H9 (cell line): ENCODE measurements around the gene PRELID1. TPM values are rescaled to one million over a fixed set of nuclear protein-coding genes. Genes with fewer than 3 reads are reported as not detected.

Experiments
- DNase-seq: peaks from one replicate; pipeline ENCODE4 v3.0.0-alpha.2; 2017
- H2AFZ ChIP-seq: one replicate; pipeline ENCODE4 v1.6.1; 2013; ENCODE audit warnings: mild to moderate bottlenecking, low read length, control low read depth, moderate library complexity
- H2AK5ac ChIP-seq: 2 replicates; pipeline ENCODE4 v1.6.1; 2013; ENCODE audit warnings: low read length, control low read depth, mixed read lengths; ENCODE audit not compliant: insufficient read length
- H2BK120ac ChIP-seq: one replicate; pipeline ENCODE4 v1.6.1; 2013; ENCODE audit warnings: low read depth, mild to moderate bottlenecking, low read length, control low read depth, inconsistent platforms; ENCODE audit not compliant: poor library complexity, severe bottlenecking
- H2BK12ac ChIP-seq: 2 replicates; pipeline ENCODE4 v1.6.1; 2013; ENCODE audit warnings: low read length, control low read depth, mixed read lengths, low read depth; ENCODE audit not compliant: insufficient read length
- H2BK15ac ChIP-seq: 2 replicates; pipeline ENCODE4 v1.6.1; 2013; ENCODE audit warnings: low read depth, low read length, control low read depth
- H2BK20ac ChIP-seq: one replicate; pipeline ENCODE4 v1.6.1; 2013; ENCODE audit warnings: low read depth, mild to moderate bottlenecking, low read length, control low read depth, inconsistent platforms; ENCODE audit not compliant: poor library complexity, severe bottlenecking
- H2BK5ac ChIP-seq: 2 replicates; pipeline ENCODE4 v1.6.1; 2013; ENCODE audit warnings: low read length, control low read depth, mixed read lengths; ENCODE audit not compliant: insufficient read length
- H3K14ac ChIP-seq: 2 replicates; pipeline ENCODE4 v1.6.1; 2013; ENCODE audit warnings: low read length, control low read depth; ENCODE audit not compliant: insufficient read depth
- H3K18ac ChIP-seq: 2 replicates; pipeline ENCODE4 v1.6.1; 2013; ENCODE audit warnings: low read depth, mild to moderate bottlenecking, mixed read lengths, low read length, control low read depth; ENCODE audit not compliant: insufficient read length
- H3K23ac ChIP-seq: 2 replicates; pipeline ENCODE4 v1.6.1; 2013; ENCODE audit warnings: low read length, control low read depth, mixed read lengths, low read depth; ENCODE audit not compliant: insufficient read length
- H3K23me2 ChIP-seq: 2 replicates; pipeline ENCODE4 v1.6.1; 2013; ENCODE audit warnings: low read depth, mild to moderate bottlenecking, mixed read lengths, low read length, control low read depth; ENCODE audit not compliant: insufficient read length, poor library complexity, severe bottlenecking
- H3K27ac ChIP-seq: 2 replicates; pipeline ENCODE4 v1.5.1; 2013; ENCODE audit warnings: low read length, control low read depth, mixed read lengths, low read depth; ENCODE audit not compliant: insufficient read length
- H3K27me3 ChIP-seq: 2 replicates; pipeline ENCODE4 v1.6.1; 2013; ENCODE audit warnings: low read length, control low read depth, inconsistent platforms; ENCODE audit not compliant: insufficient read depth
- H3K4ac ChIP-seq: 2 replicates; pipeline ENCODE4 v1.6.1; 2013; ENCODE audit warnings: low read depth, mild to moderate bottlenecking, control low read depth, inconsistent platforms, low read length, moderate library complexity
- H3K4me1 ChIP-seq: 2 replicates; pipeline ENCODE4 v1.6.1; 2013; ENCODE audit warnings: low read length, control low read depth, inconsistent platforms; ENCODE audit not compliant: insufficient read depth
- H3K4me2 ChIP-seq: 2 replicates; pipeline ENCODE4 v1.6.1; 2013; ENCODE audit warnings: low read length, control low read depth, mixed read lengths; ENCODE audit not compliant: insufficient read length, insufficient read depth
- H3K56ac ChIP-seq: 2 replicates; pipeline ENCODE4 v1.6.1; 2013; ENCODE audit warnings: low read depth, mild to moderate bottlenecking, mixed read lengths, low read length, control low read depth; ENCODE audit not compliant: insufficient read length
- H3K79me1 ChIP-seq: 2 replicates; pipeline ENCODE4 v1.6.1; 2013; ENCODE audit warnings: low read depth, mild to moderate bottlenecking, moderate library complexity, low read length, control low read depth, inconsistent platforms; ENCODE audit not compliant: insufficient read depth, poor library complexity, severe bottlenecking
- H3K79me2 ChIP-seq: 2 replicates; pipeline ENCODE4 v1.6.1; 2013; ENCODE audit warnings: low read length, control low read depth, inconsistent platforms; ENCODE audit not compliant: insufficient read depth
- H3K9ac ChIP-seq: 2 replicates; pipeline ENCODE4 v1.6.1; 2013; ENCODE audit warnings: low read length, control low read depth, mixed read lengths; ENCODE audit not compliant: insufficient read length; ENCODE audit errors: extremely low read depth
- H3K9me3 ChIP-seq: one replicate; pipeline ENCODE4 v1.6.1; 2013; ENCODE audit warnings: low read depth, low read length, inconsistent platforms; ENCODE audit not compliant: control insufficient read depth
- H3T11ph ChIP-seq: one replicate; pipeline ENCODE4 v1.6.1; 2013; ENCODE audit warnings: mild to moderate bottlenecking, low read length, control low read depth, inconsistent platforms
- H4K20me1 ChIP-seq: one replicate; pipeline ENCODE4 v1.6.1; 2013; ENCODE audit not compliant: control insufficient read depth, insufficient read length, insufficient read depth
- H4K5ac ChIP-seq: 2 replicates; pipeline ENCODE4 v1.6.1; 2013; ENCODE audit warnings: low read depth, mild to moderate bottlenecking, mixed read lengths, low read length, control low read depth; ENCODE audit not compliant: insufficient read length
- H4K8ac ChIP-seq: replicated peaks from 2 replicates; pipeline ENCODE4 v1.6.1; 2013; ENCODE audit warnings: low read length, control low read depth, mixed read lengths, low read depth; ENCODE audit not compliant: insufficient read length
- H4K91ac ChIP-seq: 2 replicates; pipeline ENCODE4 v1.6.1; 2013; ENCODE audit warnings: low read depth, mild to moderate bottlenecking, moderate library complexity, mixed read lengths, low read length, control low read depth; ENCODE audit not compliant: insufficient read length
- H3K27ac Mint-ChIP-seq, 3 experiments: 2 replicates in 2 of 3; 3 replicates in 1 of 3; pipeline ENCODE4 v1.8.0; 2020 to 2021; ENCODE audit warnings: mixed read lengths in 3 of 3, mild to moderate bottlenecking in 1 of 3, moderate library complexity in 1 of 3
- H3K27me3 Mint-ChIP-seq: 2 replicates; pipeline ENCODE4 v1.8.0; 2021; ENCODE audit warnings: low read depth, mild to moderate bottlenecking, moderate library complexity, mixed read lengths
- H3K36me3 Mint-ChIP-seq, 3 experiments: 2 replicates in 2 of 3; 3 replicates in 1 of 3; pipeline ENCODE4 v1.8.0; 2020 to 2021; ENCODE audit warnings: low read depth in 3 of 3, mixed read lengths in 3 of 3; ENCODE audit not compliant: insufficient read depth in 1 of 3
- H3K4me1 Mint-ChIP-seq, 2 experiments: 2 replicates each; pipeline ENCODE4 v1.8.0; 2020; ENCODE audit warnings: mixed read lengths in 2 of 2
- H3K4me3 Mint-ChIP-seq, 2 experiments: 2 replicates in 1 of 2; 3 replicates in 1 of 2; pipeline ENCODE4 v1.8.0; 2020 to 2021; ENCODE audit warnings: mild to moderate bottlenecking in 2 of 2, mixed read lengths in 2 of 2, moderate library complexity in 1 of 2
- H3K9me3 Mint-ChIP-seq, 2 experiments: 2 replicates in 1 of 2; 3 replicates in 1 of 2; pipeline ENCODE4 v1.8.0; 2020; ENCODE audit warnings: mild to moderate bottlenecking in 2 of 2, mixed read lengths in 2 of 2, moderate library complexity in 1 of 2
- WGBS: extraction: QIAGEN DNeasy Blood & Tissue Kit; methylation state at CpG from one replicate; pipeline ENCODE4 v1.1.7; 2013; ENCODE audit warnings: missing lambda C conversion rate, low lambda C conversion rate, mixed read lengths; ENCODE audit not compliant: insufficient read length; ENCODE audit errors: extremely low coverage; 5-methylcytosine and 5-hydroxymethylcytosine counted together
- total RNA-seq: library from RNA; stranded (reverse); gene quantifications from 2 replicates; pipeline ENCODE4 v1.2.1, GENCODE V29; 2021
- TF ChIP-seq, protein P1 (sequence below): fragments of 200-600 bp; sonication (generic); conservative IDR thresholded peaks from 3 replicates; pipeline ENCODE4 v1.8.0; 2021; ENCODE audit warnings: antibody characterized with exemption, mild to moderate bottlenecking

The PRELID1 gene
- total RNA-seq, 1 experiment from 2014 or later: 213 TPM

GRCh38 chr5:177334155-177334551 lies 30.6 kb downstream of the PRELID1 start:
- H3K79me2 ChIP-seq: no peaks in the 10 kb centered on the region
- no peak overlapping the region for H3K9ac ChIP-seq
- H2BK5ac ChIP-seq: no peak overlapping the region
- H3K36me3 Mint-ChIP-seq: peaks cover 16 to 78% (median 62%) of the 10 kb centered on the region in 3 experiments; a peak in 6 of 7 replicates
- no peak overlapping the region for H4K5ac ChIP-seq
- no peak overlapping the region for H2AK5ac ChIP-seq
- no peak overlapping the region for H3K4me2 ChIP-seq
- WGBS: no CpG with 5 or more reads among the region's 15 CpGs
- no peak overlapping the region for H3K56ac ChIP-seq
- no peak overlapping the region for H4K8ac ChIP-seq
- H2BK12ac ChIP-seq: no peak overlapping the region
- H2BK20ac ChIP-seq: no peak overlapping the region
- TF ChIP-seq, protein P1, sequence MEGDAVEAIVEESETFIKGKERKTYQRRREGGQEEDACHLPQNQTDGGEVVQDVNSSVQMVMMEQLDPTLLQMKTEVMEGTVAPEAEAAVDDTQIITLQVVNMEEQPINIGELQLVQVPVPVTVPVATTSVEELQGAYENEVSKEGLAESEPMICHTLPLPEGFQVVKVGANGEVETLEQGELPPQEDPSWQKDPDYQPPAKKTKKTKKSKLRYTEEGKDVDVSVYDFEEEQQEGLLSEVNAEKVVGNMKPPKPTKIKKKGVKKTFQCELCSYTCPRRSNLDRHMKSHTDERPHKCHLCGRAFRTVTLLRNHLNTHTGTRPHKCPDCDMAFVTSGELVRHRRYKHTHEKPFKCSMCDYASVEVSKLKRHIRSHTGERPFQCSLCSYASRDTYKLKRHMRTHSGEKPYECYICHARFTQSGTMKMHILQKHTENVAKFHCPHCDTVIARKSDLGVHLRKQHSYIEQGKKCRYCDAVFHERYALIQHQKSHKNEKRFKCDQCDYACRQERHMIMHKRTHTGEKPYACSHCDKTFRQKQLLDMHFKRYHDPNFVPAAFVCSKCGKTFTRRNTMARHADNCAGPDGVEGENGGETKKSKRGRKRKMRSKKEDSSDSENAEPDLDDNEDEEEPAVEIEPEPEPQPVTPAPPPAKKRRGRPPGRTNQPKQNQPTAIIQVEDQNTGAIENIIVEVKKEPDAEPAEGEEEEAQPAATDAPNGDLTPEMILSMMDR: no peak
- H2BK120ac ChIP-seq: no peak overlapping the region
- peak overlapping the region in 1 of 3 experiments; percentile 84; a peak in 2 of 7 replicates for H3K27ac Mint-ChIP-seq
- H3K27ac ChIP-seq: no peak overlapping the region
- H4K91ac ChIP-seq: no peak overlapping the region
- H3K4ac ChIP-seq: no peak overlapping the region
- no peak overlapping the region for H3K4me3 Mint-ChIP-seq
- no peak overlapping the region for H3T11ph ChIP-seq
- no peaks in the 10 kb centered on the region for H4K20me1 ChIP-seq
- H3K4me1 ChIP-seq: peaks cover under 1% of the 10 kb centered on the region; the same call in 1 of the 2 replicates
- no peak overlapping the region for H3K14ac ChIP-seq
- no peak overlapping the region for H3K23ac ChIP-seq
- no peaks in the 10 kb centered on the region for H3K27me3 ChIP-seq
- no peaks in the 10 kb centered on the region; the same call in 1 of the 2 replicates for H3K27me3 Mint-ChIP-seq
- H3K23me2 ChIP-seq: no peaks in the 10 kb centered on the region
- no peaks in the 10 kb centered on the region for H3K9me3 Mint-ChIP-seq
- H3K9me3 ChIP-seq: no peaks in the 10 kb centered on the region
- no peak overlapping the region for H3K18ac ChIP-seq
- H3K79me1 ChIP-seq: no peaks in the 10 kb centered on the region
- H2AFZ ChIP-seq: no peak overlapping the region
- H2BK15ac ChIP-seq: no peak overlapping the region
- DNase-seq: no peak
- peaks cover 9 to 15% of the 10 kb centered on the region in 2 experiments for H3K4me1 Mint-ChIP-seq
